Activated T-cell treated with anti-CD3 and anti-CD28 coated beads, Interleukin-2, amount 50 U/mL, for 4 hours (primary cell): ENCODE measurements around the gene SLC12A4. TPM values are rescaled to one million over a fixed set of nuclear protein-coding genes. Genes with fewer than 3 reads are reported as not detected.
"Not testable (repeated sequence)": the region's sequence is repeated elsewhere in the genome, so short reads cannot be mapped to it uniquely, and the experiment has no call there.

Source experiments
- ATAC-seq, 2 donors: fragments of 200-7000 bp; cut with Tn5 transposase; one replicate each; pipeline ENCODE4 v1.10.0; 2021
- DNase-seq: peaks from one replicate; pipeline ENCODE4 v3.0.0-alpha.2; 2020
- H3K27me3 Mint-ChIP-seq: one replicate; pipeline ENCODE4 v1.8.0; 2021; ENCODE audit warnings: low read depth, mixed read lengths
- H3K36me3 Mint-ChIP-seq: one replicate; pipeline ENCODE4 v1.8.0; 2022; ENCODE audit warnings: mixed read lengths; ENCODE audit not compliant: insufficient read depth
- H3K4me1 Mint-ChIP-seq: one replicate; pipeline ENCODE4 v1.8.0; 2021; ENCODE audit warnings: low read depth, mixed read lengths
- H3K4me3 Mint-ChIP-seq: one replicate; pipeline ENCODE4 v1.8.0; 2021; ENCODE audit warnings: mild to moderate bottlenecking, moderate library complexity, mixed read lengths
- H3K9me3 Mint-ChIP-seq: one replicate; pipeline ENCODE4 v1.8.0; 2021; ENCODE audit warnings: mixed read lengths
- total RNA-seq, 3 donors: library from RNA; stranded (reverse); gene quantifications; one replicate each; pipeline ENCODE4 v1.2.1, GENCODE V29; 2021

The SLC12A4 gene
- total RNA-seq, 3 donors from 2014 or later = 18.5 to 20.5 (median 19.6) TPM

GRCh38 chr16:67922740-67923139 lies 45.7 kb downstream of the SLC12A4 start:
- Mint-ChIP-seq H3K9me3 (no peaks in the 10 kb centered on the region), H3K36me3 (peaks cover 7% of the 10 kb centered on the region), H3K4me1 (peaks cover 20% of the 10 kb centered on the region), H3K27me3 (no peaks in the 10 kb centered on the region), H3K4me3 (no peak overlapping the region)
- DNase-seq (no peak), ATAC-seq (no peak)

- Mint-ChIP-seq H3K36me3 (peaks cover 7% of the 10 kb centered on the region), H3K4me3 (no peak overlapping the region), H3K9me3 (no peaks in the 10 kb centered on the region), H3K27me3 (no peaks in the 10 kb centered on the region), H3K4me1 (peaks cover 25% of the 10 kb centered on the region)
- ATAC-seq (no peak), DNase-seq (no peak)
These were observed 46.2 kb downstream of the SLC12A4 start for GRCh38 chr16:67922221-67922620.

GRCh38 chr16:67919622-67920221 lies 48.7 kb downstream of the SLC12A4 start:
- H3K9me3 Mint-ChIP-seq = no peaks in the 10 kb centered on the region
- ATAC-seq (no peak), DNase-seq (no peak)
- H3K36me3 Mint-ChIP-seq = peaks cover 14% of the 10 kb centered on the region
- no peaks in the 10 kb centered on the region for H3K27me3 Mint-ChIP-seq
- peaks cover 32% of the 10 kb centered on the region for H3K4me1 Mint-ChIP-seq
- H3K4me3 Mint-ChIP-seq = no peak overlapping the region

GRCh38 chr16:67917852-67918236 lies 50.6 kb downstream of the SLC12A4 start:
- no peak overlapping the region for H3K4me3 Mint-ChIP-seq
- ATAC-seq (peak; percentile 100), DNase-seq (peak; percentile 26)
- H3K36me3 Mint-ChIP-seq = peaks cover 19% of the 10 kb centered on the region
- peaks cover 32% of the 10 kb centered on the region for H3K4me1 Mint-ChIP-seq
- H3K9me3 Mint-ChIP-seq = no peaks in the 10 kb centered on the region
- H3K27me3 Mint-ChIP-seq = no peaks in the 10 kb centered on the region

- no peaks in the 10 kb centered on the region for H3K9me3 Mint-ChIP-seq
- DNase-seq (no peak), ATAC-seq (peak; percentile 2 to 23)
- no peaks in the 10 kb centered on the region for H3K27me3 Mint-ChIP-seq
- peaks cover 17% of the 10 kb centered on the region for H3K36me3 Mint-ChIP-seq
- no peak overlapping the region for H3K4me3 Mint-ChIP-seq
- peaks cover 31% of the 10 kb centered on the region for H3K4me1 Mint-ChIP-seq
These were observed 51.1 kb downstream of the SLC12A4 start for GRCh38 chr16:67917140-67917851.

GRCh38 chr16:67915831-67916723 lies 52.4 kb downstream of the SLC12A4 start:
- Mint-ChIP-seq H3K4me1 (peaks cover 24% of the 10 kb centered on the region), H3K36me3 (peaks cover 15% of the 10 kb centered on the region), H3K27me3 (no peaks in the 10 kb centered on the region), H3K4me3 (no peak overlapping the region), H3K9me3 (no peaks in the 10 kb centered on the region)
- no peak for ATAC-seq
- DNase-seq = no peak

GRCh38 chr16:67915496-67915769 lies 53.0 kb downstream of the SLC12A4 start:
- ATAC-seq, H3K27me3 Mint-ChIP-seq, H3K4me3 Mint-ChIP-seq, DNase-seq, H3K9me3 Mint-ChIP-seq: not testable (repeated sequence)
- H3K36me3 Mint-ChIP-seq = peaks cover 17% of the 10 kb centered on the region
- H3K4me1 Mint-ChIP-seq = peaks cover 24% of the 10 kb centered on the region

- DNase-seq = no peak
- Mint-ChIP-seq H3K4me1 (peaks cover 25% of the 10 kb centered on the region), H3K4me3 (no peak overlapping the region), H3K36me3 (peaks cover 19% of the 10 kb centered on the region), H3K9me3 (no peaks in the 10 kb centered on the region), H3K27me3 (no peaks in the 10 kb centered on the region)
- ATAC-seq = no peak
These were observed 53.5 kb downstream of the SLC12A4 start for GRCh38 chr16:67914758-67915495.

- H3K4me1 Mint-ChIP-seq = peaks cover 9% of the 10 kb centered on the region
- H3K9me3 Mint-ChIP-seq = no peaks in the 10 kb centered on the region
- ATAC-seq (peak; percentile 41 to 51), DNase-seq (no peak)
- no peaks in the 10 kb centered on the region for H3K27me3 Mint-ChIP-seq
- H3K36me3 Mint-ChIP-seq = peaks cover 18% of the 10 kb centered on the region
- H3K4me3 Mint-ChIP-seq = no peak overlapping the region
These were observed 58.3 kb downstream of the SLC12A4 start for GRCh38 chr16:67910158-67910557.

- H3K4me1 Mint-ChIP-seq = peaks cover 6% of the 10 kb centered on the region
- DNase-seq (no peak), ATAC-seq (no peak)
- no peaks in the 10 kb centered on the region for H3K27me3 Mint-ChIP-seq
- H3K9me3 Mint-ChIP-seq = no peaks in the 10 kb centered on the region
- no peak overlapping the region for H3K4me3 Mint-ChIP-seq
- H3K36me3 Mint-ChIP-seq = peaks cover 12% of the 10 kb centered on the region
These were observed 59.2 kb downstream of the SLC12A4 start for GRCh38 chr16:67909056-67909742.

GRCh38 chr16:67907397-67908180 lies 60.8 kb downstream of the SLC12A4 start:
- ATAC-seq = no peak
- H3K27me3 Mint-ChIP-seq = no peaks in the 10 kb centered on the region
- no peak for DNase-seq
- peaks cover 14% of the 10 kb centered on the region for H3K36me3 Mint-ChIP-seq
- H3K4me1 Mint-ChIP-seq = peaks cover 9% of the 10 kb centered on the region
- no peak overlapping the region for H3K4me3 Mint-ChIP-seq
- H3K9me3 Mint-ChIP-seq = no peaks in the 10 kb centered on the region

- peaks cover 4% of the 10 kb centered on the region for H3K36me3 Mint-ChIP-seq
- H3K4me1 Mint-ChIP-seq = peaks cover 7% of the 10 kb centered on the region
- no peak for DNase-seq
- no peaks in the 10 kb centered on the region for H3K9me3 Mint-ChIP-seq
- H3K4me3 Mint-ChIP-seq = no peak overlapping the region
- ATAC-seq = no peak
- H3K27me3 Mint-ChIP-seq = no peaks in the 10 kb centered on the region
These were observed 65.6 kb downstream of the SLC12A4 start for GRCh38 chr16:67902831-67903230.

GRCh38 chr16:67901734-67902133 lies 66.7 kb downstream of the SLC12A4 start:
- peaks cover 16% of the 10 kb centered on the region for H3K4me1 Mint-ChIP-seq
- ATAC-seq = no peak
- no peak overlapping the region for H3K4me3 Mint-ChIP-seq
- DNase-seq = no peak
- H3K9me3 Mint-ChIP-seq = no peaks in the 10 kb centered on the region
- no peaks in the 10 kb centered on the region for H3K27me3 Mint-ChIP-seq
- peaks cover 4% of the 10 kb centered on the region for H3K36me3 Mint-ChIP-seq
